HG03196 (cell line): ENCODE data around the gene AMOTL1.
"Not testable (repeated sequence)": the region's sequence is repeated elsewhere in the genome, so short reads cannot be mapped to it uniquely, and the experiment has no call there.

Experiments used
- ATAC-seq: cut with Tn5 transposase; IDR thresholded peaks from one replicate; pipeline ENCODE4 v1.9.1; 2021; ENCODE audit not compliant: unreplicated experiment

The AMOTL1 gene

DNA sequence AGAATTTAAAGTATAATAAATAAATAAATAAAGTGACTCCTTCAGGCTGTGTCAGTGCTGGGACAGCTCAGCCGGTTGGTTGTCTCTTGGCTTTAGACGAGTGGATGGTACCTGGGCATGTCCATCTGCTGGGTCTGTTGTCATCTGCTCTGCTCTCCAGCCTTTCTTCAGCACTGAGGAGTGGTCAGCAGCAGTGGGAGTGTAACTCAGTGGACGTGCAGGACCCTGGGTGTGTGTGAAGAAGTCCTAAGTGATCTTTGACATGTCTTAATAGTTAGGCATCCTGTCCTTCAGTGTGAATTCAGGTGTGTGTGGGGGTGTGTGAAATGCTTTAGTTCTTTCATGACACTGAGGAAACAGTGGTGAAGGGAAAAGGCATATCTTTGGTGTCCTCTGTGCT, 24.3 kb downstream of the AMOTL1 start:
- ATAC-seq, result no peak

DNA sequence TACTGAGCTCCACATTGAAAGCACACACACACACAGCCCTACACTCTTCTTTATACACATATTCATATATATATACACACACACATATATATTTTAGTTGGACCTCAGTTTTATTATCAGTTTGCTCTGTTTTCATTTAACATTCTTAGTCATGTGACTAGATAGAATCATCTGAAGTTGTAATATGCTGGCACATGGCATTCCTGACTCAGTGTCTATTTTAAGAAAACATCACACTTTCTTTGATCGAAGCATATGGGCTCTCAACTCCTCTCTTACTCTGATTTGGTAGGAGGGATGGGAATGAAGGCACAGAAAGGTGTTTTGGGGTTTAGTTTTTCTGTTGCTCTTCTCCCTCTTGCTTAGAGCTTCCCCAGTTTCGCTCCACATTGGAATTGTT, 24.8 kb downstream of the AMOTL1 start:
- no peak for ATAC-seq

DNA sequence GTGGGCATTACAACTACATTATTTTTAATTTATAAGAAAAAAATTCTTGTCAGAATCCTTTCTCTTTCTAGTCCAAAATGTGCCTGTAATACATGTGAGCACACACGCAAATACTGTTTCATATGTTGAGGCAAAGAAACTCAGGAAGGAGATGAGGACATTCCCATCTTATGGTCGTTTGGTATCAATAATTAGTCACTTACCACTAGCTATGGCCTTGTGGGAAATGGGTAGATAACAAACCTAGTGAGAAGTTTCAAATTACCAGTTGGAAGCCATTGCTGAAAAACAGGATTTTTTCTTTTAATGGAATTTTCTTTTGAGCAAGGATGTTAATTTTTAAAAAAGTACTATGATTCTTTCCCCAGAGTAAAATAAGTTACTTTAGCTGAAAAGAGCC, 25.7 kb downstream of the AMOTL1 start:
- no peak for ATAC-seq

DNA sequence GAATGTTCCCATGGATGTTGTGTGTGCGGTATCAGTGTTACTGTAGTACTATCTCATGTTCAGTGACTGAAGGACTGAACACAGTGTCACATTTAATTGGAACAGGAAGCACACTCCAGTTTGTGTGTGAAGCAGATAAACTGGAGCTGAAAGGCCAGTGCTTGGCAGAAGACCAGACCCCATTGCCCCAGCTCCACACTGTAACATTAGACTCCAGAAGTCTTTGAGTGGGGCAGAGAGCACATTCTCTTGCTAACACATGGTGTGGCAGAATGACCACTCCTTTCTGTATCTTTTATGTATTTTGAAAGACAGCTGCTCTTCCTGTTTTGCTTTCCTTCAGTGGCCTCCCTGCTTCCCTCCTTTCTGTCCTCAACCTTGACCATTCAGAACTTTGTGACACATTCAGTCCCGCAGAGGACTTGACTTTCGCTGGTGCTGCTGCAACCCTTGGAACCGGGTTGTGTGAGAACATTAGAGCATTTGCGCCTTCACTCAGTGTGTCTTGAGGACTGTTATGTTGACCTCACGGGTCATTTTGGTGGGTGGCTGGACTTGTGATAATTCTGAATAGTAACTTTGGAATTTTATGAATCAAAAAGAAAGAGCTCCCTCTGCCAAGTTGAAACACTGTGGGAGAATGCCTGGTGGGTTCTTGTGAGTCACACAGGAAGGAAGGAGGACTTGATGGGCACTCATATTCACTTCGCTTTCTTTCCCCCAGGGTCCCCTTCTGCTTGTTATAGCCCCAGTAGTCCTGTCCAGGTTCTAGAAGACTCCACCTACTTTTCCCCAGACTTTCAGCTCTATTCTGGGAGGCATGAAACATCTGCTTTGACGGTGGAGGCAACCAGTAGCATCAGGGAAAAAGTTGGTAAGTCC, 26.4 kb downstream of the AMOTL1 start:
- ATAC-seq, result no peak

DNA sequence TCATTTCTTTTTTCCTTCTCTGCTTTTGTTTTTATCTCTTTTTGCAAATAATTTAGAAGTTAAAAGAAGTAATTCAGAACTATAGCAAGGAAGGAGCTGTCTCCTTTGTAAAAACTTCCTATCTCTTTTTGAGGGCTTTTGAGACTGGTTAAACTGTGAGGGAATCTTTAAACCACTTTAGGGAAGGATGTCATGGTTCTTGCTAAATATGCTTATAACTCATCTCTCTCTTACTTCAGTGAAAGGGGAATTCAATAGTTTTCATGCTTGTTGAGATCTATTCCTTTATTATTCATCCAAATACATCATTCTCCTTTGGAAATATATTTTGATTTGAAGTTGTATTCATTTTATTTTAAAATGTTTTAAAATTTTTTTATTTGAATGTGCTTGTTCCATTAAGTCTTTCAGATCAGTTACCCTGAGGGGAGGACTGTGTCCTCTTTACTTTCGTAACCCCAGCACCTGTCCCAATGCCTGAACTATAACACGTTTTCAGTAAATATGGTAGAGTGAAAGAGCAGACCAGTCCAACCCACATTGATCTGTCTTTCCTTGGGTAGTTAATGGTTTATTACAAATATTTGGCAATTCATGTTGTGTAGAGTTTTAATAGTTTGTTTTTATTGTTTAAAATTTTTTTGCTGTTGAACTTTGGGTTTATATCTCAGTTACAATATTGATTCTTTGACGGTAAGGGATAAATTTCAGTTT, 27.5 kb downstream of the AMOTL1 start:
- ATAC-seq, result no peak

DNA sequence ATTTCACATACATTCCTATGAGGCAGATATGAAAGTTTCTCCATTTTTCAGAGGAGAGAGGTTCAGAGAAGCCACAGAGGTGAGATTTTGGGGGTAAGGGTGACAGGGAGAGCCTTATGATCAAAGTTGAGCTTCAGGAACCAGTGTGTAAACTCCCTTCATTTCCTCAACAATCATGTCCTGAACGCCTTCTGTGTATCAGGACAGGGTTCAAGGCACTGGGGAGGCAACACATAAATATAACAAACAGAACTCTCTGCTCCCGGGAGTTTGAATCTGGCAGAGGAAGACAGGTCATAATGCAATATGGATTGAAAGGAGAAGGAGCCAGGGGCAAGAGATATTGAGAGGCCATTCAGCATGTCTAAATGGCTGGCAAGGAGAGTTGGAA, 28.0 kb downstream of the AMOTL1 start:
- ATAC-seq, result no peak

DNA sequence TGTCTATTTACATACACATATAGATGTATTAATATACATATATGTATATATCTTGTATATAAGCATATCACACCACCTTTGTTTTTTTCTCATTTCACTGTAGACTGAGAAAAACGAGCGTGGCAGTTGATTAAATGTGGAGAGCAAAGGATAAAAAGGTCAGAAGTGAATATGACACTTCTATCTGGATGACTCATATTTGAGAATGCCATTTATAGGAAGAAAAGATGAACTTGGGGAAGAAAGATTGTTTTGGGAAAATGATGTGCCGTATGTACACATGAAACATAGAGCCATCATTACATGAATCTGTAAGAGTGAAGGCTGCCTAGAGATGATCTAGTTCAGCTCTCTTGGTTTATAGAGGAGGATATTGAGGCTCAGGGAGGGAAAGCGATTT, 28.7 kb downstream of the AMOTL1 start:
- ATAC-seq, result no peak

DNA sequence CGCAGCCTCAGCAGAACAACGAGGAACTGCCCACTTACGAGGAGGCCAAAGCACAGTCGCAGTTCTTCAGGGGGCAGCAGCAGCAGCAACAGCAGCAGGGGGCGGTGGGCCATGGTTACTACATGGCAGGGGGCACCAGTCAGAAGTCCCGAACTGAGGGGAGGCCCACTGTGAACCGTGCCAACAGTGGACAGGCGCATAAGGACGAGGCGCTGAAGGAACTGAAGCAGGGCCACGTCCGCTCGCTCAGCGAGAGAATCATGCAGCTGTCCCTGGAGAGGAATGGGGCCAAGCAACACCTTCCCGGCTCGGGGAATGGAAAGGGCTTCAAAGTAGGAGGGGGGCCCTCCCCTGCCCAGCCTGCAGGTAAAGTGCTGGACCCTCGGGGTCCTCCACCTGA, 31.6 kb downstream of the AMOTL1 start:
- ATAC-seq, result no peak

DNA sequence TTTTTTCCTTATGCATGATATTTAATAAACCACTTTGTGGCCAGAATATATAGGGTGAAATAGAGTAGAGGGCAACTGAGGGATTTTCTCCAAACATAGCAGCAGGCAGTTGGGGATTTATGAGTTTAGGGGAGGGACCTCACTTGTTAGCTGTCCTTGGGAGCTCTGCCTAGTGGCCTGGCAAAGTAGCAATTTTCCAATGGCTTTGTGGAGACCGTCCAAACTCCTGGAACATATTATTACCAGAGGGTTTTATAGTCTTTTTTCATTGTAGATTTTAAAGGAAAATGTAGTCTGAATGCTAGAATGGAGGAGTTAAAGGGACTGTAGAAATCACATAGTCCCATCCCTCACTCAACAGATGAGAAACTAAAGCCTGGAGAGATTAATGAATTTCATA, 32.3 kb downstream of the AMOTL1 start:
- no peak for ATAC-seq

DNA sequence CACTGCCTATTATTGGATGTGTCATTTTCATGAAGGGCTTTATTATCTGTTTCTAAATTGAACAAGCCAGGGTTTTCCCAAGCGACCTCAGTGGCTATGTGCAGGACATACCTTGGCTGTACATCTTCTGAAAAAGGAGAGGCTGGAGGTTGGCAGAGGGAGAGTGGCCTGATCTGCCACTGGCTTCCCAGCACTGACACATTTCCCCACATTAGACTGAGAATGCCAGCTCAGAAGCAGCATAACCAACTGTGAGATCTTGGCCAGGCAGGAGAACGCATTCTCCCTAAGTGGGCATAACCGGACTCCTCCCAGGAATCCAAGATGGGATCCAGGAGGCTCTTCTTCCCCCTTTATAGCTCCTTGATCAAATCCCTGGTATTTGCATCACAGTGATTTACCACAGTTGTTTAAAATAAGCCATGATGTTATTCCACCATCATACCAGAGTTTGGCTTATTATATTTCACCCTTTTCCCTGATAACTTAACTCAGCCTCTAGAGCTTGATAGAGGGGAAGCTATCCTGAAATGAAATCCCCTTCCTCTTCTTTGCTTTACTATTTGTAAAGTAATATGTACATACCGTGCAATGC, 33.8 kb downstream of the AMOTL1 start:
- ATAC-seq, result no peak

DNA sequence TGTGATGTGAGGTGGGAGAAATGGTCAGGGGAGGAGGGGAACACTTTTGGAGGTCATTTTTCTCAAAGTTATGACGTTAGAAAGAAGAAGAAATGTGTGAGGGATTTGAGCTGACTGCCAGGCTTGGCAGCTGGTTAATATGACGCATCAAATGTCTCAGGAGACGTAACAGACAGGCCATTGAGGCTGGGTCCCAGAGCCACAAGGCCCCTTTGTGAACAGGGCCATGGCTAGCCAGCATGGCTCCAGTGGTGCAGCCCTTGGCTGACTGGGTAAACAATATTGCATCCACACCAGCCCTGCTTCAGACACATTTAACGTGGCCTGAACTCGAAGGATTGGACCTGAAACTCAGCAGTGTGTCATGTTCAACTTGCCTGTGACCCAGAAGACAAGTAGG, 34.3 kb downstream of the AMOTL1 start:
- ATAC-seq, result no peak

DNA sequence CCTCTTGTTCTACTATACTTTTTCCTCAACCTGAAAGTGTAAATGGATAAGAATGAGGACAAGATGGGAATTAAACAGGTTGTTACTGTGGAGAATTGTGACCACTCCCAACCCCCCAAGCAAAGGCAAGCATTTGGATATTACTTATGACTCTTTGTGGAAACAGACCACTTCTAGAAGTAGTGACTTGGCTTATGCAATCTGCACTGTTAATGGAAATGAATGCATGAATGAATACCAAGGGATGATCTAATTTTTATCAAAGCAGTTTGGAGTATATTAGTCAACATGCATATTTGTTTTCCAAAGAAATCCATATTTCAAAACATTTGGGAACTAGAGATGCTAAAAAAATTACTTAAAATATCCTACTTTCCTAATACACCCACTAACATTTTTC, 35.3 kb downstream of the AMOTL1 start:
- no peak for ATAC-seq

DNA sequence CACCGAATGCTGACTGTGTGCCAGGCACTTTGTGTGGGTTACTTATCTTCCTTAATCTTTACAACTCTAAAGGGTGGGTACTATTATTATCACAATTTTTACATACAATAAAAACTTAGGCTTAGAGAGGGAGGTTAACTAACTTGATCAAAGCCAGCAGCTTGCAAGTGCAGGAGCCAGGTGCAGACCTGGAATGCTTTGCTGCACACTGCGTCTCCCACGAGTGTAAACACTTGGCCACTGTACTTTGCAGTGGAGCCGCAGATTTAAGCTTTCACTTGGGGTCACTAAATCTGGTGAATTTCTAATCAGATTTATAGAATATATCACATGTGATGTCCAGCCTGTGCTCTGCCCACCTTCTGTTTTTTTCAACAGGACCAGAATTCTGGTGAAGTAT, 36.7 kb downstream of the AMOTL1 start:
- ATAC-seq, result no peak

DNA sequence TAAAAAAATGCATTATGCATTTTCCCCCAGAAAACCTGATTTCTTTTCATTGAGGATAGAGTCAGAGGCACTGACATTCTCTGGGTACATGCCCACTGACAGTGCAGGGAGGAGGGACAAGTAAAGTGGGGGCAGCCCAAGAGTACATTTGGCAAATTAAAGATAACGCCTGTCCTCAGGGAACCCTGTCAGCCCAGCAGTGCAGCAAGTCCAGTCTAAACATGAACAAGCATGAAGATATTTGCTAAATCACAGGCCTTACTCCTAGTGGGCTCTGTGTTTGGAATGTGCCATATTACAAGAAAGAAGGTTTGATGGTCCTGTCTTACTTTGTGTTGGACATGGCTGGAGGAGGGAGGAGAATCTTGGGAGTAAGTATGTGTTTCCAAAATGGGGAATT, 37.9 kb downstream of the AMOTL1 start:
- no peak for ATAC-seq

DNA sequence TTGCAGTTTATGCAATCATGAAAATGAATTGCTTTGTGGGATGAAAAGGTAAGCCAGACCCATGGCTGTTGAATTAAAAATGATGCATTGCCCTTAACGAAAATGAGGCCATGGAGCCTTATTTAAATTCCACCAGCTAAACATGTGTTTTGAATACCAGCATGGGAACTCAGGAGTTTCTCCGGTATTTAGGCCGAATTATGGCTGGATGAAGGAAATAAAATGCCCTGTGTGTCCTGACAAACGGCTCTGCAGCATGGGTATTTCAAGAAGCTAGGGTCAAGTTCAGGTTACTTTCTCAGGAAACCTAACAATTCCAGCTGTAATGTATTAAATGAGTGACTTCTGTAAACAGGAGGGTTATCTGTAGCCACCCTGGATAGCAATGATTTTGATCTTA, 38.3 kb downstream of the AMOTL1 start:
- ATAC-seq, result no peak

DNA sequence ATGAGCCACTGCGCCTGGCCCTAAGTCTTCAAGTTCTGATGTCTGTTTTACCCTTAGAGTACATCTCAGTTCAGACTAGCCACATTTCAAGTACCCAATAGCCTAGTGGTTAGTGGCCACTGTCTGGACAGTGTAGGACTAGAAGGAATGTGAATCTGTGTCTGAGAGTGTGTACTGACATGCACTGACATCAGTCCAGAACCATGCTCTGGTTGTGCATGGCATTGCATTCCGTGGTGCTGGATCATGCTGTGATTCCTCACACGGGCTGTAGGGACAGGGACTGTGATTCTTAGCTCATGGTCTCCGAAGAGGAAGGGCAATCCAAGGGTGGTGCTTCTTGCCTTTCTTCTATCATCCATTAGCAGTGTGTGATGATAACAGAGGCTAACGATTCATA, 41.1 kb downstream of the AMOTL1 start:
- no peak for ATAC-seq

DNA sequence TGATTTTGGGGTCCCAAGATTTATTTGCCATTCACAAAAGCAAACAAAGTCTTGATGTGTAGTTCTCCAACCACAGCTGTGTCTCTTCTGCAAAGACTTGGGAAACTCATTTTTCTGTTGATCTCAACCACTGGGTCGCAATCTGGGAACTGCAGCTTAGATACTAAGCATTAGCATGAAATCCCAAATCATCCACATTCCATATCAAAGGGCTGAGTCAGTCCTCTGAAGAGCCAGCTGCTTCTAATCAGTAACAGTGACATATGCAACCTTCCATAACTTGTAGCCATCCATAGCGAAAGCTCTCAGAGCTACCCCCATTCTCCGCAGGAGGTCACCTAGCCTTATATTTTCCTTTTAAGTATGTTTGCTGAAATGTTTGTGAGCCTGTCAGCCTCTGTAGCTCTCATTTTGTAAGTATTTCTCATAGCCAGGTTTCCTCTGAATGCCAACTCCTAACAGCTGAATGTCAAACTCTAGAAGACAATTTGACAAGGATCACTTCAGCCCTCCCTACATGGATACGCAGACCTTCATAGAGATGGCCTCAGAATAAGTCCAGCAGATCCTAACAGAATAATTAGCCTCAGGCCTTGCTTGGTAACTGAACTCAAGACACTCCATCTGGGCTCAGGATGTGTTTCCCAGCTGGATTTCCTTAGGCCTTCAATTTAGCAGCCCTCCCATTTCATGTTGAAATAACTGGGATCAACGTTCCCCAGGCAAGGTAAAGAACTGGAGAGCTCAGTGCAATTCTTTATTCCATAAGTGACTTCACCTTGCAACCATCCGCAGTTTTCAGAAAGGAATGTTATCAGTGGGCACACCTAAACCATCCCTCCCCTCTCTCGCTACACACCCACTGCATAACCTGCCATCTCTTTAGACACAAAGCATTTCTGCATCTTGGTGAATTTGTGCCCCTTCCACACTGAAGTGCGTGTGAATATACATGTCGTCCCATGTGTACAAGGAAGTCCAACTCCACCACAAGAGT, 44.9 kb downstream of the AMOTL1 start:
- not testable (repeated sequence) for ATAC-seq

DNA sequence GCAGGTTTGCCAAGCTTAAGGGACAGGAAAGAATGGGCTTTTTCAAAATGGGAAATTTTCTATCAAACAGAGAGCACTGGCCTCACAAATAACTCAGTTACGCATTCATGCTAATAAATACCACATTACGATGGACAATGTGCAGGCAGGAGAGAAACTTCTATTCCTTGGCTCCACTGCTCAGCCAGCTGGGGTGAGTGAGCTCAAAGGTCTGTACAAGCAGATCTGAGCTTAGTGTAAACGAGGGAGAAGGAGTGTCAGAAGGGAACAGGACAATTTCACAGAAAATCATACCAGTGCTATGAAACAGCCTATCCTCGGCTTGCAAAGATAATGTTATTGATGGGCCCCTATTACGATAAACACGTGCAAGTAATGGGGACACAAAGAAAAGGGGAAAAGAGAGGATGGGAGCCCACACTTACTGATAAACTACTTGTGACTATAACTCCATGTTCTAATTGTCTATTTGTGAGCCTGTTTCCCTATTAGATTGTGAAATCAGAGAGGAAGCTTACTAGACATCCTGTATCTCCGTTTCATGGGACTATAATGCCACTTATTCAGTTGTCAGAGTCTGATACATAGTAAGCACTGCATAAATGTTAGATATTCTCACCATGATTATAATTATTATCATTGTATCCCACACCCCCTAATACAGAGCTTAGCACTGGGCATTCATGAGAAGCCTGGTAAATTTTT, 46.3 kb downstream of the AMOTL1 start:
- ATAC-seq, result no peak

DNA sequence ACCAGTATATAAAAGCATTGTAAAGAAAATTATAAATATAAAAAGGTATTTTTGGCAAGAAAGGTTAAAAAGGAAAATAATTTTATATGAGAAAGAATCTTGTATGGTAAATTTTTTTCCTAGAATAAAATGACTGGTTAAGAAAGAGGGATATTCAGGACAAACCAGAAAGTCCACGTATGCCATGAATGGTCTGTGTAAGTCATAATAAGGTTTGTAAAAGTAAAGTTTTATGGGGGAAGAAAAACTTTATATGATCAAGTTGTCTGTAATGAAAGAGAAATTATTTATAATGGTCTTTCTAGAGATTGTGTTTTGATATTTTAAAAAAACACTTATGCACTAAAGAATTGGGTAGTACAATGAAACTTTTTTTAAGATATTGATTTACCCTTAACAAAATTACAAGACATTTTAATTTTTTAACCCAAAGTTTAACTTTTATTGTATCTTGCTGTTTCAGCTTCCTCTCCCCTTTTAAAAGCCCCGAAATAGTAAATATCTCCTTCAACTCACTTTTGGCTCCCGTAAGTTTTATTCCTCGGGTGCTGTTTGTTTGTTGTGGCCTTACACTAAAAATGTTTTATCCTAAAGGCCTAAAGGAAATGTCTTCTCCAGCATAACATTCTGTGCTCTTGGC, 47.7 kb downstream of the AMOTL1 start:
- ATAC-seq, result no peak

DNA sequence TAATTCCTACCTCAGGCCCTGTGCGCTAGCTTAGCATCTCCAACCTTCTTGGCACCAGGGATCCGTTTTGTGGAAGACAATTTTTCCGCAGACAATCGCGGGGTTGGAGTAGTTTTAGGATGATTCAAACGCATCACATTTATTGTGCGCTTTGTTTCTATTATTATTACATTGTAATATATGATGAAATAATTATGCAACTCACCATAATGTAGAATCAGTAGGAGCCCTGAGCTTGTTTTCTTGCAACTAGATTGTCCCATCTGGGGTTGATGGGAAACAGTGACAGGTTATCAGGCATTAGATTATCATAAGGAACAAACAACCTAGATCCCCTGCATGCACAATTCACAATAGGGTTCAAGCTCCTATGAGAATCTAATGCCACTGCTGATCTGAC, 52.3 kb downstream of the AMOTL1 start:
- no peak for ATAC-seq
